ENCODE data around the gene ZKSCAN5. TPM values are rescaled to one million over a fixed set of nuclear protein-coding genes. Genes with fewer than 3 reads are reported as not detected.

Gene ZKSCAN5
- total and polyA plus RNA-seq, 2 of the 8 experiments (the other 6 are each of a cell fraction or from before 2014, with no cell fraction given), result 5.3 to 13.5 TPM

DNA sequence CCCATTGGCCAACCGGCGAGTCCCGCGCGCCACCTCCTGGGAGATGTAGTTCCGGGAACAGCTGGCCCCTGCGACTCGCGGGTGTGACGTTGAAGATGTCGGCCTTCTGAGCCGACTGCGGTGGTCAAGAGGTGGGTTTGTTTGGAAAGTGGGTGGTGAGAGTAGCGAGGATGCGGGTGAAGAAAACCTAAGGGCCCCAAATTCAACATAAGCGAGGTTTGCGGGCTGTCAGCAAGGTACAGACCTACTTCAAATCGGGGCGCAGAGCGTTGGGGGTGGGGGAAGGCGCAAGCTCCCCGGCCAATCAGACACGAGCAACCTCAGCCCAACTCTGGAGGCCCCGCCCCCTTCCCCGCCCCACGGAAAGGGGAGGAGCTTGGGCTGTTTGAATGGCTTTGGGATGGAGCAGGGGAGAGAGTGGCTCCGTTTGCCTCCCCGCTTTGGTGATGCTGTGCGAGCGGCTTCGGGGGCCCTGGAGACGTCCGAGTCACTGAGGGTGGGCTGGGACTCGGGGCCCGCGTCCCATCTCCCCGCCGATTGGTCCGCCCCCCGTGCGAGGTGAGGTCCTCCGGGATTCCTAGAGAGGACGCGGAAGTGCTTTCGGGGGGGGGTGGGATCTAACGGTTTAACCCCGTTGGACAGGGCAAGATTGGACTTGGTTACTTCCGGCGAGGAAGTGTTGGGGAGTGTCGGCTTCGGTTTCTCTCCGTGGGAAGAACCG, at the start of gene ZKSCAN5 (continued):
- TF ChIP-seq, protein P1, sequence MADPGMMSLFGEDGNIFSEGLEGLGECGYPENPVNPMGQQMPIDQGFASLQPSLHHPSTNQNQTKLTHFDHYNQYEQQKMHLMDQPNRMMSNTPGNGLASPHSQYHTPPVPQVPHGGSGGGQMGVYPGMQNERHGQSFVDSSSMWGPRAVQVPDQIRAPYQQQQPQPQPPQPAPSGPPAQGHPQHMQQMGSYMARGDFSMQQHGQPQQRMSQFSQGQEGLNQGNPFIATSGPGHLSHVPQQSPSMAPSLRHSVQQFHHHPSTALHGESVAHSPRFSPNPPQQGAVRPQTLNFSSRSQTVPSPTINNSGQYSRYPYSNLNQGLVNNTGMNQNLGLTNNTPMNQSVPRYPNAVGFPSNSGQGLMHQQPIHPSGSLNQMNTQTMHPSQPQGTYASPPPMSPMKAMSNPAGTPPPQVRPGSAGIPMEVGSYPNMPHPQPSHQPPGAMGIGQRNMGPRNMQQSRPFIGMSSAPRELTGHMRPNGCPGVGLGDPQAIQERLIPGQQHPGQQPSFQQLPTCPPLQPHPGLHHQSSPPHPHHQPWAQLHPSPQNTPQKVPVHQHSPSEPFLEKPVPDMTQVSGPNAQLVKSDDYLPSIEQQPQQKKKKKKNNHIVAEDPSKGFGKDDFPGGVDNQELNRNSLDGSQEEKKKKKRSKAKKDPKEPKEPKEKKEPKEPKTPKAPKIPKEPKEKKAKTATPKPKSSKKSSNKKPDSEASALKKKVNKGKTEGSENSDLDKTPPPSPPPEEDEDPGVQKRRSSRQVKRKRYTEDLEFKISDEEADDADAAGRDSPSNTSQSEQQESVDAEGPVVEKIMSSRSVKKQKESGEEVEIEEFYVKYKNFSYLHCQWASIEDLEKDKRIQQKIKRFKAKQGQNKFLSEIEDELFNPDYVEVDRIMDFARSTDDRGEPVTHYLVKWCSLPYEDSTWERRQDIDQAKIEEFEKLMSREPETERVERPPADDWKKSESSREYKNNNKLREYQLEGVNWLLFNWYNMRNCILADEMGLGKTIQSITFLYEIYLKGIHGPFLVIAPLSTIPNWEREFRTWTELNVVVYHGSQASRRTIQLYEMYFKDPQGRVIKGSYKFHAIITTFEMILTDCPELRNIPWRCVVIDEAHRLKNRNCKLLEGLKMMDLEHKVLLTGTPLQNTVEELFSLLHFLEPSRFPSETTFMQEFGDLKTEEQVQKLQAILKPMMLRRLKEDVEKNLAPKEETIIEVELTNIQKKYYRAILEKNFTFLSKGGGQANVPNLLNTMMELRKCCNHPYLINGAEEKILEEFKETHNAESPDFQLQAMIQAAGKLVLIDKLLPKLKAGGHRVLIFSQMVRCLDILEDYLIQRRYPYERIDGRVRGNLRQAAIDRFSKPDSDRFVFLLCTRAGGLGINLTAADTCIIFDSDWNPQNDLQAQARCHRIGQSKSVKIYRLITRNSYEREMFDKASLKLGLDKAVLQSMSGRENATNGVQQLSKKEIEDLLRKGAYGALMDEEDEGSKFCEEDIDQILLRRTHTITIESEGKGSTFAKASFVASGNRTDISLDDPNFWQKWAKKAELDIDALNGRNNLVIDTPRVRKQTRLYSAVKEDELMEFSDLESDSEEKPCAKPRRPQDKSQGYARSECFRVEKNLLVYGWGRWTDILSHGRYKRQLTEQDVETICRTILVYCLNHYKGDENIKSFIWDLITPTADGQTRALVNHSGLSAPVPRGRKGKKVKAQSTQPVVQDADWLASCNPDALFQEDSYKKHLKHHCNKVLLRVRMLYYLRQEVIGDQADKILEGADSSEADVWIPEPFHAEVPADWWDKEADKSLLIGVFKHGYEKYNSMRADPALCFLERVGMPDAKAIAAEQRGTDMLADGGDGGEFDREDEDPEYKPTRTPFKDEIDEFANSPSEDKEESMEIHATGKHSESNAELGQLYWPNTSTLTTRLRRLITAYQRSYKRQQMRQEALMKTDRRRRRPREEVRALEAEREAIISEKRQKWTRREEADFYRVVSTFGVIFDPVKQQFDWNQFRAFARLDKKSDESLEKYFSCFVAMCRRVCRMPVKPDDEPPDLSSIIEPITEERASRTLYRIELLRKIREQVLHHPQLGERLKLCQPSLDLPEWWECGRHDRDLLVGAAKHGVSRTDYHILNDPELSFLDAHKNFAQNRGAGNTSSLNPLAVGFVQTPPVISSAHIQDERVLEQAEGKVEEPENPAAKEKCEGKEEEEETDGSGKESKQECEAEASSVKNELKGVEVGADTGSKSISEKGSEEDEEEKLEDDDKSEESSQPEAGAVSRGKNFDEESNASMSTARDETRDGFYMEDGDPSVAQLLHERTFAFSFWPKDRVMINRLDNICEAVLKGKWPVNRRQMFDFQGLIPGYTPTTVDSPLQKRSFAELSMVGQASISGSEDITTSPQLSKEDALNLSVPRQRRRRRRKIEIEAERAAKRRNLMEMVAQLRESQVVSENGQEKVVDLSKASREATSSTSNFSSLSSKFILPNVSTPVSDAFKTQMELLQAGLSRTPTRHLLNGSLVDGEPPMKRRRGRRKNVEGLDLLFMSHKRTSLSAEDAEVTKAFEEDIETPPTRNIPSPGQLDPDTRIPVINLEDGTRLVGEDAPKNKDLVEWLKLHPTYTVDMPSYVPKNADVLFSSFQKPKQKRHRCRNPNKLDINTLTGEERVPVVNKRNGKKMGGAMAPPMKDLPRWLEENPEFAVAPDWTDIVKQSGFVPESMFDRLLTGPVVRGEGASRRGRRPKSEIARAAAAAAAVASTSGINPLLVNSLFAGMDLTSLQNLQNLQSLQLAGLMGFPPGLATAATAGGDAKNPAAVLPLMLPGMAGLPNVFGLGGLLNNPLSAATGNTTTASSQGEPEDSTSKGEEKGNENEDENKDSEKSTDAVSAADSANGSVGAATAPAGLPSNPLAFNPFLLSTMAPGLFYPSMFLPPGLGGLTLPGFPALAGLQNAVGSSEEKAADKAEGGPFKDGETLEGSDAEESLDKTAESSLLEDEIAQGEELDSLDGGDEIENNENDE (IDR thresholded peaks at IDR 0.05; ENCODE audit: insufficient replicate concordance, low read length), result no peak
- no peak for TF ChIP-seq NRF1 (IDR thresholded peaks at IDR 0.05; ENCODE audit: low read depth, low read length)
- no peak for TF ChIP-seq CEBPB (IDR thresholded peaks at IDR 0.05; ENCODE audit: low read depth, low read length)
- TF ChIP-seq JUND (IDR thresholded peaks at IDR 0.05; ENCODE audit: low read length), result no peak
- TF ChIP-seq KDM4A (IDR thresholded peaks at IDR 0.05; ENCODE audit: low read depth, low read length, severe bottlenecking), result peak; percentile 82
- no peak for TF ChIP-seq RAD21 (IDR thresholded peaks at IDR 0.05 in 1 of 2, conservative IDR thresholded peaks at IDR 0.05 in 1 of 2; ENCODE audit: low read depth in 2 of 2, low read length in 2 of 2)
- TF ChIP-seq YY1 (IDR thresholded peaks at IDR 0.05; ENCODE audit: low read depth, low read length), result 0 out of 2 replicates have a peak, but pooled peaks have one; percentile 32
- TF ChIP-seq MAFK (IDR thresholded peaks at IDR 0.05; ENCODE audit: low read depth, low read length), result no peak
- TF ChIP-seq BCL11A (IDR thresholded peaks at IDR 0.05; ENCODE audit: low read depth in 2 of 2, low read length in 2 of 2), result no peak
- no peak for TF ChIP-seq CHD1 (IDR thresholded peaks at IDR 0.05; ENCODE audit: low read depth, low read length)
- TF ChIP-seq SRF (IDR thresholded peaks at IDR 0.05; ENCODE audit: low read depth, low read length), result no peak
